ENCODE data around the gene OPTC. TPM values are rescaled to one million over a fixed set of nuclear protein-coding genes. Genes with fewer than 3 reads are reported as not detected.
"Not testable (repeated sequence)": the region's sequence is repeated elsewhere in the genome, so short reads cannot be mapped to it uniquely, and the experiment has no call there.

The OPTC gene
- not detected for total RNA-seq
- polyA plus RNA-seq, result not detected
- long read RNA-seq, donor 1, result 0 reads
- long read RNA-seq, donor 2, result 0 reads
- long read RNA-seq, donor 3, result 0 reads

- no peaks in the 10 kb centered on the region for H3K27me3 ChIP-seq
- no peak within 1 kb of the TSS for H3K27ac ChIP-seq
- ATAC-seq, result no peak
- H3K4me1 ChIP-seq, result peaks cover 0 to 4% (median 0%) of the 10 kb centered on the region in 12 donors
- TF ChIP-seq POLR2A (IDR thresholded peaks at IDR 0.05), result no peak
- TF ChIP-seq CTCF (IDR thresholded peaks at IDR 0.05), result no peak
- H3K9me3 ChIP-seq, result no peaks in the 10 kb centered on the region
- intact Hi-C loops (cut with DNase I), result no loop called here
- WGBS, 4 donors, result 83 to 92% (median 89%) methylated on average over 5 of the region's 5 CpGs
- no peaks in the 10 kb centered on the region for H3K36me3 ChIP-seq
- no peak within 1 kb of the TSS for H3K4me3 ChIP-seq
- no peak for DNase-seq
Observed at GRCh38 chr1:203493901-203494300, at the start of gene OPTC. Gene OPTC, plus strand, starts transcription at chr1:203494153. Its CDS starts 1,853 bp downstream, at chr1:203496006.

GRCh38 chr1:203444171-203444576 lies 49.8 kb upstream of the OPTC start:
- Histone ChIP-seq H3K27me3 (no peaks in the 10 kb centered on the region), H3K27ac (peak overlapping the region in 1 of 12 donors; percentile 41), H3K4me3 (no peak overlapping the region), H3K4me1 (peaks cover 0 to 48% (median 19%) of the 10 kb centered on the region in 12 donors), H3K9me3 (peaks cover 0 to 19% (median 2%) of the 10 kb centered on the region in 12 donors), H3K36me3 (no peaks in the 10 kb centered on the region)
- ATAC-seq, result no peak
- DNase-seq, result no peak
- TF ChIP-seq POLR2A (IDR thresholded peaks at IDR 0.05) (no peak), CTCF (IDR thresholded peaks at IDR 0.05) (no peak)
- 96 to 100% (median 98%) methylated on average over 1 of the region's 1 CpG for WGBS, 4 donors
- intact Hi-C loops (cut with DNase I), result loop anchor here in 5 of 10 donors (5.0 kb wide), 3 partner anchors 43 to 172 kb away; no protein-coding TSS in a partner anchor

- TF ChIP-seq POLR2A (IDR thresholded peaks at IDR 0.05), result no peak
- TF ChIP-seq CTCF (IDR thresholded peaks at IDR 0.05), result no peak
- Histone ChIP-seq H3K4me1 (peaks cover 0 to 38% (median 4%) of the 10 kb centered on the region in 12 donors), H3K27ac (peak overlapping the region in 3 of 12 donors; percentile 13 to 60 (median 41)), H3K36me3 (no peaks in the 10 kb centered on the region), H3K27me3 (no peaks in the 10 kb centered on the region), H3K4me3 (no peak overlapping the region), H3K9me3 (peaks cover 0 to 19% (median 2%) of the 10 kb centered on the region in 12 donors)
- ATAC-seq, result no peak
- no peak for DNase-seq
- intact Hi-C loops (cut with DNase I), result no loop called here
- WGBS, 4 donors, result 67 to 79% (median 75%) methylated on average over 2 of the region's 2 CpGs
Observed at GRCh38 chr1:203447151-203447550, 46.8 kb upstream of the OPTC start.

GRCh38 chr1:203447598-203447997 lies 46.4 kb upstream of the OPTC start:
- DNase-seq; intact Hi-C loops (cut with DNase I); ATAC-seq; H3K4me3 ChIP-seq; H3K36me3 ChIP-seq; H3K27me3 ChIP-seq: not testable (repeated sequence)
- H3K9me3 ChIP-seq, result peaks cover 0 to 19% (median 2%) of the 10 kb centered on the region in 12 donors
- WGBS, 4 donors, result 88 to 100% (median 95%) methylated on average over 1 of the region's 1 CpG
- peaks cover 0 to 34% (median 4%) of the 10 kb centered on the region in 12 donors for H3K4me1 ChIP-seq
- peak overlapping the region in 6 of 12 donors; percentile 60 to 77 (median 66) for H3K27ac ChIP-seq

Measured in heart left ventricle (tissue), 16 donors.